Cardiac muscle cell (in vitro differentiated cells and primary cell): ENCODE data around the gene ZMAT5. TPM values are rescaled to one million over a fixed set of nuclear protein-coding genes. Genes with fewer than 3 reads are reported as not detected.

Source experiments
- DNase-seq, 2 donors: peaks; one replicate each; pipeline versions ENCODE4 v3.0.0 to v3.0.0-alpha.2; 2010 to 2017; ENCODE audit warnings: low read depth in 1 of 2, low spot score in 1 of 2
- H3K27ac ChIP-seq: fragments of 200-600 bp; sonication (generic); 2 replicates; pipeline ENCODE4 v1.5.1; 2016
- H3K27me3 ChIP-seq: fragments of 200-600 bp; sonication (generic); 2 replicates; pipeline ENCODE4 v1.6.0; 2016; ENCODE audit warnings: control low read depth
- H3K36me3 ChIP-seq: fragments of 200-600 bp; sonication (generic); 2 replicates; pipeline ENCODE4 v1.5.1; 2016; ENCODE audit warnings: control low read depth
- H3K4me1 ChIP-seq: fragments of 200-600 bp; sonication (generic); 2 replicates; pipeline ENCODE4 v1.8.1; 2017; ENCODE audit warnings: low read depth, mild to moderate bottlenecking, mixed run types
- H3K4me3 ChIP-seq: fragments of 200-600 bp; sonication (generic); 2 replicates; pipeline ENCODE4 v1.5.1; 2016; ENCODE audit warnings: mild to moderate bottlenecking
- H3K9me3 ChIP-seq: fragments of 200-600 bp; sonication (generic); 2 replicates; pipeline ENCODE4 v1.5.1; 2017; ENCODE audit warnings: low read depth, mild to moderate bottlenecking, control low read depth
- CTCF ChIP-seq: IDR thresholded peaks from 2 replicates; pipeline ENCODE4 v1.5.1; 2012; ENCODE audit warnings: low read depth, mild to moderate bottlenecking, low read length
- polyA plus RNA-seq: library from polyadenylated mRNA; unstranded; fragments of >200 nt; fragmentation: Nextera tagmentation; extraction: Ambion mirVana; gene quantifications from 2 replicates; pipeline ENCODE4 v1.2.1, GENCODE V29; 2016
- total RNA-seq: library from RNA; depleted of rRNA; stranded (reverse); fragments of >200 nt; gene quantifications from 2 replicates; pipeline ENCODE4 v1.2.3, GENCODE V29; 2016

Gene ZMAT5
- total and polyA plus RNA-seq, 2 experiments from 2014 or later = 40.5 to 76.1 TPM

GRCh38 chr22:29801796-29802195 lies 35.0 kb upstream of the ZMAT5 start:
- H3K4me3 ChIP-seq = no peak overlapping the region
- H3K4me1 ChIP-seq = peaks cover 16% of the 10 kb centered on the region
- no peak for DNase-seq
- TF ChIP-seq CTCF = no peak
- H3K9me3 ChIP-seq = no peaks in the 10 kb centered on the region
- peaks cover 28% of the 10 kb centered on the region for H3K36me3 ChIP-seq
- H3K27me3 ChIP-seq = no peaks in the 10 kb centered on the region
- H3K27ac ChIP-seq = peak overlapping the region; percentile 70

GRCh38 chr22:29801153-29801552 lies 34.3 kb upstream of the ZMAT5 start:
- Histone ChIP-seq H3K4me3 (no peak overlapping the region), H3K4me1 (peaks cover 16% of the 10 kb centered on the region), H3K9me3 (no peaks in the 10 kb centered on the region), H3K27ac (peak overlapping the region; percentile 70), H3K36me3 (peaks cover 23% of the 10 kb centered on the region), H3K27me3 (no peaks in the 10 kb centered on the region)
- DNase-seq = peak; percentile 51 to 56
- no peak for TF ChIP-seq CTCF

GRCh38 chr22:29799217-29799680 lies 32.4 kb upstream of the ZMAT5 start:
- DNase-seq = peak in 1 of 2 donors; percentile 97
- H3K27me3 ChIP-seq = no peaks in the 10 kb centered on the region
- H3K4me3 ChIP-seq = no peak overlapping the region
- H3K27ac ChIP-seq = no peak overlapping the region
- H3K9me3 ChIP-seq = no peaks in the 10 kb centered on the region
- H3K36me3 ChIP-seq = peaks cover 14% of the 10 kb centered on the region
- peaks cover 16% of the 10 kb centered on the region for H3K4me1 ChIP-seq
- TF ChIP-seq CTCF = no peak

DNA sequence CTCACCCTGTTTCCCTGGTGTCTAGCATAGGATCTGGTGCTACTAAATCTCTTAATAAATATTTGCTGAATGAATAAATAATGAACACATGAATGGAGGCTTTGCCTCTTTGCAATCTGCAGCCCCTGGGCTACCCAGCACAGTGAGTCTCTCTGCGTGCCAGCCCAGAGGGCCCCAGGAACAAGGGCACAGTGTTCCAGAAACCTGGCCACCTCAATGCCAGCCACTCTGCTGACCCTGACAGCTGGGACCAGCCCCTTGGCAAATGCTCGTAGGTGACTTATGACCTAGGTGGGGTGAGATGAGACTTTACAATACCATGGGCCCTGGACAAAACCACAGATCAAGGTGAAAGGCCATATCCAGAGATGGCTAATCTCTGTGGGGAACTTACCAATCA lies 32.0 kb upstream of the ZMAT5 start:
- H3K4me1 ChIP-seq = peaks cover 11% of the 10 kb centered on the region
- TF ChIP-seq CTCF = no peak
- H3K36me3 ChIP-seq = peaks cover 14% of the 10 kb centered on the region
- H3K9me3 ChIP-seq = no peaks in the 10 kb centered on the region
- H3K27ac ChIP-seq = no peak overlapping the region
- H3K27me3 ChIP-seq = no peaks in the 10 kb centered on the region
- no peak overlapping the region for H3K4me3 ChIP-seq
- DNase-seq = no peak

GRCh38 chr22:29798318-29798717 lies 31.5 kb upstream of the ZMAT5 start:
- H3K27me3 ChIP-seq = no peaks in the 10 kb centered on the region

More at GRCh38 chr22:29798318-29798717, 31.5 kb upstream of the ZMAT5 start:
- Histone ChIP-seq H3K27ac (no peak overlapping the region), H3K9me3 (no peaks in the 10 kb centered on the region), H3K4me1 (peaks cover 11% of the 10 kb centered on the region), H3K36me3 (peaks cover 9% of the 10 kb centered on the region), H3K4me3 (no peak overlapping the region)
- DNase-seq = peak in 1 of 2 donors; percentile 37
- TF ChIP-seq CTCF = no peak
